Measurements from ENCODE around the gene KLHDC10.

DNA sequence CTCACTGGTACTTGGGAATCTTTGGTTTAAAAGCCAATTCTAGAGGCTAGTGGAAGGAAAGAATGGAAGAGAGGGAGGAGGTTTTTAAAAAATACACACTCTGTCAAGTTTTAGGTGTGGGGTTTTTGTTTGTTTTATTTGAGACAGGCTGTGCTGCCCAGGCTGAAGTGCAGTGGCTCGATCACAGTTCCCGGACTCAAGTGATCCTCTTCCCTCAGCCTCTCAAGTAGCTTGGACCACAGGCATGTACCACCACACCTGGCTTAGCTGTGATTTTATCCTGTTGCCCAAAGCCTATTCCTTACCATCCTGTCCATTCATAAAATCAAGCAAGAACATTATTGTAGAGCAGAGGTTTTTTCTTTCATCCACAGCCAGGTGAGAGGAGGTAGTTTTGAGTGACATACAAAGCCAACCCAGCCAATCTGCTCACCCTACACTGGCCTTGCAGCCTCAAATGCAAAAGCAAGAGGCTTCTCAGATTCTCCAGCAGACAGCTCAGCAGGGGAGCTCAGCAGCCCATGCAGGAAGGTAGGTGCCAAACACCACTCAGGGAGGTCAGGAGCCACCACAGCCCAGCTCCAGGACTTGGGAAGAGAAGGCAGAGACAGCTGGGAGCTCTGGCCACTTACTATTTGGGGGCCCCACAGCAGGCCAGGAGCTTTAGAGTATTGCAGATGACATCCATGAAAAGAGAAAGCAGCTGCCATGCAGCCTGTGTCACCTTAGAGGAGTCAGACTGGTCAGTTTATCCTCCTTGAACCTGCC lies 69.0 kb downstream of the KLHDC10 start:
- TF ChIP-seq, protein P1, sequence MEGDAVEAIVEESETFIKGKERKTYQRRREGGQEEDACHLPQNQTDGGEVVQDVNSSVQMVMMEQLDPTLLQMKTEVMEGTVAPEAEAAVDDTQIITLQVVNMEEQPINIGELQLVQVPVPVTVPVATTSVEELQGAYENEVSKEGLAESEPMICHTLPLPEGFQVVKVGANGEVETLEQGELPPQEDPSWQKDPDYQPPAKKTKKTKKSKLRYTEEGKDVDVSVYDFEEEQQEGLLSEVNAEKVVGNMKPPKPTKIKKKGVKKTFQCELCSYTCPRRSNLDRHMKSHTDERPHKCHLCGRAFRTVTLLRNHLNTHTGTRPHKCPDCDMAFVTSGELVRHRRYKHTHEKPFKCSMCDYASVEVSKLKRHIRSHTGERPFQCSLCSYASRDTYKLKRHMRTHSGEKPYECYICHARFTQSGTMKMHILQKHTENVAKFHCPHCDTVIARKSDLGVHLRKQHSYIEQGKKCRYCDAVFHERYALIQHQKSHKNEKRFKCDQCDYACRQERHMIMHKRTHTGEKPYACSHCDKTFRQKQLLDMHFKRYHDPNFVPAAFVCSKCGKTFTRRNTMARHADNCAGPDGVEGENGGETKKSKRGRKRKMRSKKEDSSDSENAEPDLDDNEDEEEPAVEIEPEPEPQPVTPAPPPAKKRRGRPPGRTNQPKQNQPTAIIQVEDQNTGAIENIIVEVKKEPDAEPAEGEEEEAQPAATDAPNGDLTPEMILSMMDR (IDR thresholded peaks at IDR 0.05; ENCODE audit: insufficient read depth, low read length, poor library complexity, severe bottlenecking) = no peak
- no peak for TF ChIP-seq EZH2phosphoT487 (conservative IDR thresholded peaks at IDR 0.05; ENCODE audit: low read length)
